ENCODE measurements around the gene RASAL2.

GRCh38 chr1:178180405-178180804 is 86.5 kb downstream of the RASAL2 start:
- TF ChIP-seq POLR2AphosphoS5 (IDR thresholded peaks at IDR 0.05; ENCODE audit: low read depth, low read length) = no peak
- TF ChIP-seq POLR2A (IDR thresholded peaks at IDR 0.05; ENCODE audit: low read depth, low read length) = no peak
- TF ChIP-seq TAF1 (IDR thresholded peaks at IDR 0.05; ENCODE audit: borderline replicate concordance, low read depth, low read length) = no peak

Measured in GM12892 (cell line).